HG02840 (cell line): ENCODE data around the gene TNFRSF25.

ENCODE experiments used
- ATAC-seq: cut with Tn5 transposase; IDR thresholded peaks from one replicate; pipeline ENCODE4 v1.9.1; 2021; ENCODE audit warnings: mild to moderate bottlenecking, moderate library complexity, moderate number of reproducible peaks; ENCODE audit not compliant: unreplicated experiment, low FRiP score

Gene TNFRSF25

DNA sequence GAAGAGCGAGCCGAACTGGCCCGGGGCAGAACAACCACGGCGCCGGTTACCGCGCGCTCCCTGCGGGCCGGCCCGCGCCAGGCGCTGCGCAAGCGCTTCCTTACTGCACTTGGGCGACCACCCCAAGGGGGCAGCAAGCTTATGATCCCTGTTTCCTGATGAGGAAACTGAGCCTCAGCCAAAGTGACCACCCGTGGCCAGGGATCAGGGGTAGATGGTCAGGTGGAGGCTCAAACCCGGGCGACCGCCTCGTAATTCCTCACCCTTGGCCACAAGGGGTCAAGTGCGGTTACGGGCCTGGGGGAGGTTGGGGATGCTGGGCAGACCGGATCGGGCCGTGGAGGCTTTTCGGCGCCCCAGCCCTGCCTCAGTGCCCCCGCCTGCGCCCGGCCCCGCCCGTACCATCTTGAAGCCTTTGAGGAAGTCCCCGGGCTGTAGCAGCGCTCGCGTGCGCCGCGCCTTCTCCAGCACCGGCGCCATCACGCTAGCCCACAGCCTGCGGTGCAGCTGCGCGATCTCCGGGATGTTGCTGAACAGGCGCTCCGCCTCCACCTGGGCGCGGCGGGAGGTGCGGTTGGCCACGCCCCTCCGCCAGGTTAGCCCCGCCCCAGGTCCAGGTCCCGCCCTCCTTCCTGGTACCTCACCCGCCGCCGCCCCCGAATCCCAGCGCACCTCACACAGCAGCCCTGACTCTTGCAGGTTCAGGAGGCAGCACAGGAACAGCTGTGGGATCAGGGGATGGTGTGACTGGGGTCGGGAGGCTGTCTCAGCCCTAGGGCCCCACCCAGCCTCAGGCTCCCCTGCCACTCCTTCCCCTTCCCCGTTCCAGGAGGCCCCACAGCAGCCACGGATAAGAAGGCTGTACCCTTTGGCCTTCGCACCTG is 5.4 kb upstream of the TNFRSF25 start:
- ATAC-seq: no peak

DNA sequence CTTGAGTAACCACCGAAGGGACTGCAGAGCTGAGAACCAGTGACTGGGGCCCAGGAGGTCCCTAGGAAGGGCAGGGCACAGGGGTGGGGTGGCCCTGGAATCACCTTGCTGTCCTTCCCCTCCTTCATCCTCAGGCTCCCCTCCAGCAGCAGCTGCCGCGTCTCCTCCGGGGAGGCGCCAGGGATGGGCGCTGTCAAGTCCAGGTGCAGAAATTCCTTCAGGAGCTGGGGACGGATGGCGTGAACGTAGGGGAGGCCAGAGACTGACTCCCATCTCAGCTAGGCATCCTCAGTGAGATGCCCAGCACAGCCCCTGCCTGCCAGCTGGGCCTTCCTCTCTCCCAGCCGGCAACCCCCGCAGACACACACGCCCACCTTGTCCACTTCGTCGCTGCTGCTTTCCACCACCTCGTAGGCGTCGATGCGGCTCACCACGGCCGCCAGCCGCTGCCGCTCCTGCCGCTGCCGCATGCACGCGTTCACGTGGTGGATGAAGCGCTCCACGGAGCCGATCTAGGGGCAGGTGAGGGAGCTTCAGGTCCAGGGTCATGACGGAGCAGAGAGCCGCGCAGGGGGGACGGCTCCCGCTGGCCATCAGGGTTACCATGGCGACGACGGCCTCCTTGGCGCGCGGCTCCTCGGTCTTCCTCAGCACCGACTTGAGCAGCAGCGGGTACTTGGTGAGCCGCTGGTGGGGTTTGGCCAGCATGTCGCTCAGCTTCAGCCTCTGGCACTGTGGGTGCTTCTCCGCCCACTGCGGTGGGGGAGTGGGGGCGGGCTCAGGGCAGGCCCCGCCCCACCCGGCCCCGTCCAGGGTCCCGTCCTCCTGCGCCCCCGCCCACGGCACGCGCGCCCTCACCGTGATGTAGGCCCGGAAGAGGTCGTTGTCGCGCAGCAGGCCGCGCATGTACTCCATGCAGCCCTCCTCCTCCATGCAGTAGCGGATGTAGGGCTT is 4.4 kb upstream of the TNFRSF25 start:
- no peak for ATAC-seq

DNA sequence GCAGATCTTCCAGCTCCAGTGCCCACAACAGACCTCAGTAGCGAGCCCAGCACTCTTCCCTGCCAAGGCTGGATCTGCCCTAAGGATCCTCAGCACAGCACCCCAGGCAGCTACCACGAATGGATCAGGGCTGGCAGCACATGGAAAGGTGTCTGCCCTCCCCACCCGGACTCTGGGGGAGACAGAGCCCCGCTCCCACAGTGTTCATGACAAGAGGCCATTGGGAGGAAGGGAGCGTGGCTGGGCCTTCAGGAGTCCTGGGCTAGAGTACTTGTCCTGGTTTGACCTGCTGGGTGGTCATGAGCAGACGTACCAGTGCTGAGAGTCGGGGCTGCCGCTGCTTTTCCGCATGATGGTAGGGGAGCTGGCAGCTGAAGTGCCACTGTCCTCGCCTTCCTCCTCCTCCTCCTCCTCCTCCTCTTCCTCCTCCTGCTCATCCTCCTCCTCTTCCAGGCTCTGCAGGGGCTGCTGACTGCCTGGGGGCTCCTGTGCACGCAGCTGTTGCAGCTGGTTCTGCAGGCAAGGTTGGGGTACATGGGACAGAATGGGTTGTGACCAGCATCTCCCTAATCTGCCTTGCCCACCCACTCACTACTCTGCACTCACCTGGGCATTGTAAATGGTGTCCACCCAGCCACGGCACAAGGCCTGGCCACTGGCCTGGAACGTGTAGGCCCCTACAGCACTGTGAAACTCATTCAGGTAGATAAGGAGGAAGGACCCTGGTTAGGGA is 2.9 kb upstream of the TNFRSF25 start:
- no peak for ATAC-seq

DNA sequence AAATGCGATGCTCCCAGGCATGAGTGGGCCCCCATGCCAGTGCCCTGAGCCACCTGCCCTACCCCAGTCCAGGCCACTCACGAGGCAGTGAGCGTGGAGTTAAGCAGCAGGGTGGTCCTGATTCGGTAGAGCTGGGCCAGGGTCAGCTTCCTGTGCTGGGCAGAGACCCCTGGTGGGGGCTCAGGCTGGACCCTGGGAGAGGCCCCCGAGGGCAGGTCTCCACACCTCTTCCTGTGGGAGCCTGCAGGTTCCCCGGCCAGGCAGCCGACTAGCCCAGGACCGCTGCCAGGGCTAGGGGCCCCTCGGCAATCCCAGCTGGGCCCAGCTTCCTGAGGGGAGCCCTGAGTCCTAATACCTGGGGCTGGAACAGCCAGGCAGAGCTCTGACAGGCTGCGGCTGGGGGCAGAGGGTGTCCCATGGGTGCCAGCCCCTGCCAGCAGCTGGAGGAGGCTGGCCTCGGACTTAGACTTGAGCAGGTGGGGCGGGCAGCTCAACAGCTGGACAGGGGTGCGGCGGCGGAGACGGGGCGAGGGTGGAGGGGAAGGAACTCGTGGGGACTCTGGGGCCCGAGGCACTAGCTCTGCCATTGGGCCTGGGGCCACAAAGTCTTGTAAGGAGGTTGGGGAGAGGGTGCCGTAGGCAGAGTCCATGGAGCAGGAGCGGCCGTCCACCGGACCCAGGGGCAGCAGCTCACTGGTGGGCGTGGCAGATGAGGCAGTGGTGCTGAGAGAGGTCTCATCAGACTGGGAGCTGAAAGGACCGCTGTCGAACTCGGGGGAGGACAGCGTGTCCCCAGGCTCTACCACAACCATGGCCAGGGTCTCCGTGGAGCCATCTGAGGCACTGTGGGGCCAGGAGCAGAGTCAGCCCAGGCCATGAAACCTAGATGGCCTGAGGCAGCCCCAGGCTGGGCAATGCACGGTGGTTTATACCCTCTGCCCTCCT is 2.0 kb upstream of the TNFRSF25 start:
- ATAC-seq: no peak

DNA sequence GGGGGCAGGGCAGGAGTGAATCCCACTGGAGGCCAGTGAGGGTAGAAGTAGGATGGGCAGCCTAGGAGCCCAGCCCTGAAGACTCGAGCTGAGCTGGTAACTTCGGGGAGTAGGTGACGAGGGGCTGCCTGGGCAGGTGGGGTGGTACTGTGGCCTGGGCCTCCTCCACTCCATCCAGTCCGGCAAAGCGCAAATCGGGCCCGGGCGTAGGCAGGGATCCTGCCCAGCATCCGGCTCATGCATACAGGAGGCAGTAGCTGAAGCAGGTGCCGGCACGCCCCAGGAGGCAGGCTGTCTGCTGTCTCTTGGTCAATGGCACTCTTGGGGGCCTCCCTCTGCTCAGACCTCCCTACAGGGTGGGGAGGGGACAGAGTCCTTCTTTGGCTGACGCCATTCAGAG is 1.3 kb upstream of the TNFRSF25 start:
- ATAC-seq: no peak

DNA sequence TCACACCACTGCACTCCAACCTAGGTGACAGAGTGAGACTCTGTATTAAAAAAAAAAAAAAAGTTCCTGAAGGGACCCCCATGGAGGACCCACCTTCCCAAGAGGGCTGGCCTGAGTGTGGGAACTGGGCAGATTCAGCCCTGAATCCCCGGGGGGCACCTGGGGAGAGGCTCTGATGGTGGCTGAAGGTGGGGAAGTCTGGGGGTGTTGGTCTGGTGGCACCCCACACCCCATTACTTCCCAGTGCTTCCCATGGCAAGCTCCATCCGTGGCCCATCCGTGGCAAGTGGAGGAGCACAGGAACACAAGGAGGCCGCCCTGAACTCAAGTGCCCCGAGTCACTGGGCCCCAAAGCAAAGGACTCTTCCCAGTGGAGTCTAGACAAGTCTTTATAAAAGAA is 778 bp upstream of the TNFRSF25 start:
- ATAC-seq: no peak

DNA sequence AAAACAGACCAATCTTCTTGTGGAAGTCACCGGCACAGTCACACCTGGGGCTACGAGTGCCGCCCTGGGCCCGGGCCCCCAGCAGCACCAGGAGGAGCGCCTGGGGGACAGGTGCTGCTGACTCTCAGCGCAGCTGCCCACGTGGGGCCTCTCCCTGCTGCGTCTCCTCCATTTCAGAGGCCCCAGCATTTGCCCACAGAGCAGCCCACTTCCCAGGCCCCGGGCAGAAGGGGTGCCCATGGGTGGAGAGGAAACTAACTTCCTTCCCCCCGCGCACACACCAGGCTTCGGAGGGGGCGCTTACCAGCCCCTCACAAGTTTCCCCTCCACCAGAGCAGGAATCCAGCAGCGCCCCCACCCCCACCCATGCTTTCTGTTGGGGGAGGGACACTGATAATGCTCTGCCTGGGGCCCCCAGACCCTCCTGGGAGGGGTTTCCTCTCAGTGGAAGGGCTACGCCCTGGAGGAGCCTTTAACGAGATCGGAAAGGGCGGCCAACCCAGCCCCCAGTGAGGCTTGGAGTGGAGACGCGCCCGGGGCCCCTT is 440 bp downstream of the TNFRSF25 start:
- ATAC-seq: no peak

DNA sequence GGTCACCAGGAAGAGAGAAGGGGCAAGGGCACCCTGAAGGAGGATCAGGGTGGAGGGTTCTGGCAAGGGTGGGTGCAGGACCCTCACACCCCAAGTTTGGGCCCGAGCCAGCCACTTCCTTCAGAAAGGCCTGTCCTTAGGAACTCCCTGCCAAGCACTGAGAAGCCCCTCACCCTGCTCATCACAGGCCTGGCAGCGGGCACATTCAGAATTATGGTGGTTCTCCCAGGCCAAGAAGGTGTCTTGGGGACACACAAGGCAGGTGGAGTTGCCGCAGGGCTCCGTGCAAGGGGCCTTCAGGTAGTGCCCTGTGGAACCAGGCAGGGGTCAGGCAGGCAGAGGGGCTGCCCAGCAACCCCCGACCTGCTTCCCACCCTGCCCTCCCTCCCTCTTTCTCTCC is 1.1 kb downstream of the TNFRSF25 start:
- ATAC-seq: no peak

DNA sequence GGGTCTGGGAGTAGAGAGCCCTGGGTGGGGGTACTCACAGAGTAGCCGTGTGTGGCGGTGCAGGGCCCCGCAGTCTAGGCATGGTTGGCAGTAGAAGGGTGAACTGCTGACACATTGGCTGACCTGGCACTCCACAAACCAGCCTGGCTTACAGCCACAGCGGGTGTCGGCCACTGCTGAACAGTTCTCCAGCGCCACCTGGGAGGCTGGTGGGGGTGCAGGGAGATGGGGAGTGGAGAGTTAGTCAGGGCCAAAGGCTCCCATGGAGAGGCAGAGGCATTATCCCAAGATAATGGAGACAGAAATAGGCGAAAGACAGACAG is 1.5 kb downstream of the TNFRSF25 start:
- no peak for ATAC-seq

DNA sequence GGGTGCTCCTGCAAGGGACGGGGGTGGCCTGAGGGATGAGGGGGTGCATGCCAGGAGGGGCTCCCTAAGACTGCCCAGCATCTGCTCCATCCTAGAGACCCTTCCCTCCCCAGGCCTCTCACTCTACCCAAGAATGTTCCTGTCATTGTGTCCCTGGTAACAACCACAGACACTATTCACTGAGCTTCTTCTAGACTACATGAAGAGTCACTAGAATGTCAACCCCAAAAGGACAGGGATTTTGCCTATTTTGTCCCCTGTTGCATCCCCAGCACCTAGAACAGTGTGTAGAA is 2.9 kb downstream of the TNFRSF25 start:
- no peak for ATAC-seq

DNA sequence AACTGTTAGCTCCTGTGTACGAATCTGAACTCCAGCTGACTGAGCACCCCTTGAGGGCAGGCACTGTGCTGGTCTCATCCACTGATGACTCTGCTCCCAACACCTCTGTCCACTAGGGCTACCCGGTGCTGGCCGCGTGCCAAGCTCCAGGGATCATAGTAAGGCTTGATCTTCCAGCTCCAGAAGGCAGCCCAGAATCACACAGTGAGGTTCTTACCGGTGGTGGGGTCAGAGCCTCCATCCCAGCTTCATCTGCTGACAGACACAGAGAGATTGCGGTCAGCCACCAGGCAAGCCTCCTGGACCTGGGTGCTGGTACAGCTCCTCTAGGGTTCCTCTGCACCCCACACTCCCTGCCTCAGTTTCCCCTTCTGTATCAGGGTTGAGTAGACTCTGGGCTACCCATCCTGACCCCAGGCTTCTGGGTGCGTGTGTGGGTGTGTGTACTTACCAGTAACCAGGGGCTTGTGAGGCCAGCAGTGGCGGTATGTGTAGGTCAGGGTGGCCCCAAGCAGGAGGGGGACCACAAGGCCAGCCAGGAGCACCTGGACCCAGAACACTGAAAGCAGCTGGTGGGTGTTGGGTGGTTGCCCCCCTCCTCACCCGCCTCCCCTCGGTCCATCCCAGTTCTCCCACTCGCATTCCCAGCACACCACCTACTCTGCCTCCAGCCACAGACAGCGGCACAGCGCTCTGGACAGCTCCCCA is 3.4 kb downstream of the TNFRSF25 start:
- no peak for ATAC-seq

DNA sequence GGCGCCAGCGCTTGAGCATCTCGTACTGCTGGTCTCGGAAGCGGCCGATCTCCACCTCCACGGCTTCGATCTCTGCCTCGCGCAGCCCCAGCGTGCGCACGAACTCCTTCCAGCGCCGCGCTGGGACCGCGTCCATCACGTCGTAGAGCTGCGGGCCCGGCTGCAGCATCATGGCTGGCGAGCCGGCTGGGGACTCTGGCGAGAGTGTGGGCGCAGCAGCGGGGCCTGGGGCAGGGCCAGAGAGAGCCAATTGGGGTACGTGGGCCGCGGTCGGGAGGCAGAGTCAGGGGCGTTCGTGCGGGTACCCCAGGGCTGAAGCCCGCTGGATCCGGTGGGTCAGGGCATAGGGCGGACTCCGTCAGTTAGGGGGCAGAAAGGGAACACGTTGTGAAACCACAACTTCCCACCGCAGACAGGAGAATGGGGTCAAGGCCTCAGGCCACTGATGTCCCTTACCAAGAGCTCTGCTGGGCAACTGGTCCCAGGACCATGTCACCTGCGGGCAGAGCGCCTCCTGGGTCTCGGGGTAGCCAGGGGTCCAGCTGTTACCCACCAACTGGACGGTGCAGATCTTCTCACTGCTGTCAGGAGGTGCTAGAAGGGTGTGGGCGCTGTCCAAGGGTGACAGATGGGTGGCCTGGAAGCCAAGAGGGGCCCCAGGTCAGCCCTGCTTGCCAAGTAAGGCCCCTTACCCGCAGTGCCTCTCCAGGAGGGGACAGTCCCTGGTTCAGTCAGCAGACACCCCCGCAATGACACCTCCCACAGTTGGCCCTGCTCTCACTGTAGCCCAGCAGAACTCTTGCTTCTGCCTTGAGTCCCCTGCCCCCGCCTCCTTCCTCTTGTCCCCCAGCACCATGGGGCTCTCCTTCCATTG is 4.2 kb downstream of the TNFRSF25 start:
- no peak for ATAC-seq

DNA sequence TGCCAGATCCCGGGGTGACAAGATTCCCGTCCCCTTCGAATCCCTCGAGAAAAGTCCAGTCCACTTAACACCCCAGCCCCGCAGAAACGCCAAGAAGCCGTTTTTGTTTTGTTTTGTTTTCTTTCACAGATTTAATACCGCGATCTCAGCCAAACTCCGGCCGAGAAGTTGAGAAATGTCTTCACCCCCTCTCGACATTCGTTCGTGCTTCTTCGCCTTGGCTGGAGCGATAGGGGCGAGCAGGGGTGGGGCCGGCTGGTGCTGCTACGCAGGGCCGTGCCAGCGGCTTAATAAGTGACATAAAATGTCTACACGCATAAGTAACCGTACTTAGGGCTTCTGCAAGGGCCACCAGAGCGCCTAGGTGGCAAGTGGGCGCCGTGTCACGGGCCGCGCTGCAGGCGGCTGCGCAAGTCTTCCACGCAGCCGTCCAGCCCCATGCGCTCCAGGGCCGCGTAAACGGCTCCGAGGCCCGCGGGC is 4.9 kb downstream of the TNFRSF25 start:
- ATAC-seq: no peak

DNA sequence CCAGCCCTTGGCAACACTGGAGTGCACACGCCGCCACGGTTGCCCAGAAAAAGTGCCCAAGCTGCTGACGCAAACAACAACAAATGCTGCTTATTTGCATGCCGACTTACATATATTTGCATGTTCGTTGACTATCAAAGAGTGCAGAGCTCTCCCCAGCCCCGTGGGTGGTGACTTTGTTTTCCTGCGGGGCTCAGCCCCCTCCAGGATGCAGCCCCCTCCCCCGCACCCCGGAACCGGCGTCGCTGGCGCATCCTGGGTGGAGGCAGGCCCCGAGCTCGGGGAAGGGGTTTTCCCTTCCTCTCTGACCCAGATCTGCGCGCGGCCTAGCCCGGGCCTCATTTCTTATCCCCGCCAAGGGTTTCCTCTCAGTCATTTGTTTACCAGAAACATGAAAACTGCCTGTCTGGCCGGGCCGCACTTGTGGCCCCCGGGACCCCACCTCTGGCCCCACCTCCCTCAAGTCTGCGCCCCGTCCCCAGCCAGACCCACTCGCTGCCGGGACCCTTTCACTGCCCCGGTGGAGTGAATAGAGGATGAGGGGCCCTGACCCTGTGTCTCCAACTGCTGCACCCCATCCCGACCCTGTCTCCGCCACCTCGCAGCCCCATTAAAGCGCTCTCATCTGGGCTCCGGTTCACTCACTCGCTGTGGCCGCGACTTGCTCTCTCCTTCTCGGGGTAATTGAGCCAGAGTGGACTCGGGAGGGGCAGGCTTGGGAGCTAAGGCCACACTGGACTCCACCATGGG is 5.5 kb downstream of the TNFRSF25 start:
- ATAC-seq: no peak

DNA sequence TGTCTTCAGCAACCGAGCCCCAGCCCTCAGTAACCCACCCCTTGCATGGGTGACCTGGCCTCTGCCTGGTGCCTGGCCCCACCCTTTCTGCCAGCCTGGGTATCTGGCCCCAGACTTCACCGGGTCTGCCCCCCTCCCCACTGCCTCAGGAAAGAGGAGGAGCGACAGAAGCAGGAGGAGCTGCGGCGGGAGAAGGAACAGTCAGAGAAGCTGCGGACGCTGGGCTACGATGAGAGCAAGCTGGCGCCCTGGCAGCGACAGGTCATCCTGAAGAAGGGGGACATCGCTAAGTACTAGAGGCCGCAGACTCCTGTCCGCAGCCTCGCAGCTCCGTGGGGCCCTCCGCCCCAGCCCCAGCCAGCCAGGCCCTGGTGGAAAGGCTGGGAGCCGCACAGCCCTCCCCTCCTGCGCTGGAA is 6.1 kb downstream of the TNFRSF25 start:
- ATAC-seq: no peak

DNA sequence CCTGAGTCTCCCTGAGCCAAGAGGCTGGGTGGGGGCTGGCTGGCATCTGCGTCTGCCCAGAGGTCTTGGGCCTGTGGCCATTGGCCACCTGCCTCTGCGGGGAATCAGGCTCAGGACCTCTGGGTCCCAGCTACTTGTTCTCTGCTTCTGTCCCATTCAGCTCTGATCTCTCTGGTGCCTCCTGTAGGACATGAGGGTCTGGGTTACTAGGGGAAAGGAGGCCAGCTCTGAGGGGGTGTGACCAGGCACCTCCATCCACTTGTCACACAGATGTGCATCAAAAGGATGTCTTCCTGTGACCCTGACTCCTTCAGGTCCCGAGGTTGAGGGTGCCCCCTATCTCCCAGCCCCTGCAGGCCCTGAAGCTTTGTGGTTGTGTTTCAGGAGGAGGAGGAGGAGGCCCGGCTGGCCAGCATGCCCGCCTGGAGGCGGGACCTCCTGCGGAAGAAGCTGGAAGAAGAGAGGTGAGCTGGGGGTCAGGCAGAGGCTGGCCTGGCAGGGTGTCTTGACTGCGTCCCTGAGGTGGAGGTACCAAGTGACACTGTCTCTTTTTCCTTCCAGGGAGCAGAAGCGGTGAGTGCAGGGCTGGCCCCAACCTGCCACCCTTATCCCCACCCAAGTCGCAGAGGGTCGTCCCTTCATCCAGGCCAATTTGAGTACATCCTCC is 9.0 kb downstream of the TNFRSF25 start:
- ATAC-seq: no peak
